ENCODE results near the gene SDHA.
"Not testable (repeated sequence)": the region's sequence is repeated elsewhere in the genome, so short reads cannot be mapped to it uniquely, and the experiment has no call there.

DNA sequence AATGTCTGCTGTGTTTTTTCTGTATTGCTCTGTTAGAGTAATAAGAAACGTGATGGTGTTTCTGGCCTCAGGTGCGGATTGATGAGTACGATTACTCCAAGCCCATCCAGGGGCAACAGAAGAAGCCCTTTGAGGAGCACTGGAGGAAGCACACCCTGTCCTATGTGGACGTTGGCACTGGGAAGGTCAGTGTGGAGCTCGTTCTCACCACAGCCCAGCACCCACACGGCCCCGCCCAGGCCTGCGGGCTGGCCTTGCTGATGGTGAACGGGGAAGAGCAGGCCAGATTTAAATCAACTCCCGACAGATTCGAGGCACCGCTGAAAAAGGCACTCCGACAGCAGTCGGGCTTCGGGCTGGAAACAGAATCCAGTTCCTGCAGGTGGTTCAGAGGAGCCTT, 36.2 kb downstream of the SDHA start:
- TF ChIP-seq, protein P1, sequence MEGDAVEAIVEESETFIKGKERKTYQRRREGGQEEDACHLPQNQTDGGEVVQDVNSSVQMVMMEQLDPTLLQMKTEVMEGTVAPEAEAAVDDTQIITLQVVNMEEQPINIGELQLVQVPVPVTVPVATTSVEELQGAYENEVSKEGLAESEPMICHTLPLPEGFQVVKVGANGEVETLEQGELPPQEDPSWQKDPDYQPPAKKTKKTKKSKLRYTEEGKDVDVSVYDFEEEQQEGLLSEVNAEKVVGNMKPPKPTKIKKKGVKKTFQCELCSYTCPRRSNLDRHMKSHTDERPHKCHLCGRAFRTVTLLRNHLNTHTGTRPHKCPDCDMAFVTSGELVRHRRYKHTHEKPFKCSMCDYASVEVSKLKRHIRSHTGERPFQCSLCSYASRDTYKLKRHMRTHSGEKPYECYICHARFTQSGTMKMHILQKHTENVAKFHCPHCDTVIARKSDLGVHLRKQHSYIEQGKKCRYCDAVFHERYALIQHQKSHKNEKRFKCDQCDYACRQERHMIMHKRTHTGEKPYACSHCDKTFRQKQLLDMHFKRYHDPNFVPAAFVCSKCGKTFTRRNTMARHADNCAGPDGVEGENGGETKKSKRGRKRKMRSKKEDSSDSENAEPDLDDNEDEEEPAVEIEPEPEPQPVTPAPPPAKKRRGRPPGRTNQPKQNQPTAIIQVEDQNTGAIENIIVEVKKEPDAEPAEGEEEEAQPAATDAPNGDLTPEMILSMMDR (IDR thresholded peaks at IDR 0.05) = not testable (repeated sequence)
- not testable (repeated sequence) for TF ChIP-seq ZFX (IDR thresholded peaks at IDR 0.05; ENCODE audit: borderline replicate concordance)

All from 22Rv1 (cell line).